Measurements from ENCODE around the gene CYP2R1. TPM values are rescaled to one million over a fixed set of nuclear protein-coding genes. Genes with fewer than 3 reads are reported as not detected.

The CYP2R1 gene
- total RNA-seq, 1 experiment from 2014 or later, result 18.3 TPM

GRCh38 chr11:14907411-14908213 lies 15.6 kb upstream of the CYP2R1 start:
- Histone ChIP-seq H3K4me3 (replicated peaks in 1 of 2; ENCODE audit: low read depth in 1 of 2, low read length in 2 of 2) (0 out of 4 replicates have a peak overlapping the region, but pooled peaks of 1 of the 2 experiments have one; percentile 14), H3K9me2 (ENCODE audit: insufficient read depth) (no peaks in the 10 kb centered on the region), H2AFZ (ENCODE audit: low read depth, low read length, poor library complexity, severe bottlenecking) (peak overlapping the region; percentile 93), H3K4me1 (ENCODE audit: control insufficient read depth in 1 of 2, insufficient read depth in 2 of 2, low read length in 2 of 2) (peaks cover 3 to 12% of the 10 kb centered on the region in 2 experiments; a peak in 2 of 4 replicates), H3K27me3 (ENCODE audit: insufficient read depth, low read length) (no peaks in the 10 kb centered on the region), H3K4me2 (ENCODE audit: low read length) (peak overlapping the region; percentile 63), H3K9me3 (ENCODE audit: control insufficient read depth in 1 of 2, insufficient read depth in 1 of 2, low read depth in 1 of 2, low read length in 2 of 2) (no peaks in the 10 kb centered on the region), H3K36me3 (ENCODE audit: control insufficient read depth in 1 of 2, insufficient read depth in 2 of 2, low read length in 2 of 2) (no peaks in the 10 kb centered on the region), H3K9ac (ENCODE audit: low read length) (no peak overlapping the region), H3K27ac (ENCODE audit: low read depth, low read length) (no peak overlapping the region), H3K79me2 (ENCODE audit: insufficient read depth, low read length) (no peaks in the 10 kb centered on the region), H4K20me1 (ENCODE audit: insufficient read depth) (no peaks in the 10 kb centered on the region)
- ChIA-PET RAD21 (ENCODE audit: low non-redundant PET in 1 of 2, low total read pairs in 2 of 2, uncharacterized antibody in 2 of 2, unreplicated experiment in 2 of 2) (interaction anchor here (0.6 to 2.6 kb wide), 14 partner anchors 11 to 1131 kb away, joined by 3 to 30 read pairs (median 5); partner anchors contain the start of genes CYP2R1 (in 2 of the 2) and CALCB (in 1 of the 2)), CTCF (interaction anchor here (0.6 to 4.5 kb wide), 61 partner anchors 8 to 1706 kb away, joined by 3 to 306 read pairs (median 5); partner anchors contain the start of genes CALCB, CYP2R1 and PDE3B), POLR2A (interaction anchor here (1.3 to 3.0 kb wide), 4 partner anchors 16 to 316 kb away, joined by 3 to 17 read pairs (median 8); partner anchors contain the start of gene CYP2R1)
- intact Hi-C loops (cut with micrococcal nuclease), result loop anchor here (1.0 to 10.0 kb wide), 9 partner anchors 117 to 1697 kb away; no protein-coding TSS in a partner anchor
- TF ChIP-seq FOSL1 (IDR thresholded peaks at IDR 0.05; ENCODE audit: low read depth) (no peak), ZFX (IDR thresholded peaks at IDR 0.05) (no peak), SP1 (IDR thresholded peaks at IDR 0.05; ENCODE audit: low read depth) (no peak), EZH2phosphoT487 (IDR thresholded peaks at IDR 0.05; ENCODE audit: borderline replicate concordance) (no peak), SRF (IDR thresholded peaks at IDR 0.05; ENCODE audit: low read depth) (no peak), SIN3A (IDR thresholded peaks at IDR 0.05; ENCODE audit: low read depth) (no peak), POLR2AphosphoS5 (IDR thresholded peaks at IDR 0.05; ENCODE audit: low read depth, low read length) (no peak), CBX3 (IDR thresholded peaks at IDR 0.05; ENCODE audit: low read depth) (no peak), JUND (IDR thresholded peaks at IDR 0.05) (no peak), POLR2A (IDR thresholded peaks at IDR 0.05; ENCODE audit: borderline replicate concordance, extremely low read depth, insufficient read depth, insufficient read length) (peak; percentile 25), YY1 (IDR thresholded peaks at IDR 0.05; ENCODE audit: extremely low read depth, insufficient replicate concordance, low read depth, low read length) (no peak), TCF7L2 (IDR thresholded peaks at IDR 0.05; ENCODE audit: borderline replicate concordance, extremely low read depth, insufficient read depth, insufficient read length) (peak; percentile 8), RAD21 (IDR thresholded peaks at IDR 0.05; ENCODE audit: low read depth) (peak; percentile 81)
- TF ChIP-seq, protein P1, sequence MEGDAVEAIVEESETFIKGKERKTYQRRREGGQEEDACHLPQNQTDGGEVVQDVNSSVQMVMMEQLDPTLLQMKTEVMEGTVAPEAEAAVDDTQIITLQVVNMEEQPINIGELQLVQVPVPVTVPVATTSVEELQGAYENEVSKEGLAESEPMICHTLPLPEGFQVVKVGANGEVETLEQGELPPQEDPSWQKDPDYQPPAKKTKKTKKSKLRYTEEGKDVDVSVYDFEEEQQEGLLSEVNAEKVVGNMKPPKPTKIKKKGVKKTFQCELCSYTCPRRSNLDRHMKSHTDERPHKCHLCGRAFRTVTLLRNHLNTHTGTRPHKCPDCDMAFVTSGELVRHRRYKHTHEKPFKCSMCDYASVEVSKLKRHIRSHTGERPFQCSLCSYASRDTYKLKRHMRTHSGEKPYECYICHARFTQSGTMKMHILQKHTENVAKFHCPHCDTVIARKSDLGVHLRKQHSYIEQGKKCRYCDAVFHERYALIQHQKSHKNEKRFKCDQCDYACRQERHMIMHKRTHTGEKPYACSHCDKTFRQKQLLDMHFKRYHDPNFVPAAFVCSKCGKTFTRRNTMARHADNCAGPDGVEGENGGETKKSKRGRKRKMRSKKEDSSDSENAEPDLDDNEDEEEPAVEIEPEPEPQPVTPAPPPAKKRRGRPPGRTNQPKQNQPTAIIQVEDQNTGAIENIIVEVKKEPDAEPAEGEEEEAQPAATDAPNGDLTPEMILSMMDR (IDR thresholded peaks at IDR 0.05 in 2 of 3, conservative IDR thresholded peaks at IDR 0.05 in 1 of 3; ENCODE audit: borderline replicate concordance in 1 of 3, insufficient read depth in 1 of 3, low read depth in 2 of 3, low read length in 2 of 3), result peak; percentile 70 to 92 (median 84); a peak in 5 of 6 replicates
- DNase-seq (ENCODE audit: low read depth, low spot score), result no peak
- BruUV-seq (replicated peaks), result no TSS peak
- ATAC-seq, result peak; percentile 93

Measured in HCT116 (cell line).